ENCODE measurements around the gene ZNF385C.

The ZNF385C gene

DNA sequence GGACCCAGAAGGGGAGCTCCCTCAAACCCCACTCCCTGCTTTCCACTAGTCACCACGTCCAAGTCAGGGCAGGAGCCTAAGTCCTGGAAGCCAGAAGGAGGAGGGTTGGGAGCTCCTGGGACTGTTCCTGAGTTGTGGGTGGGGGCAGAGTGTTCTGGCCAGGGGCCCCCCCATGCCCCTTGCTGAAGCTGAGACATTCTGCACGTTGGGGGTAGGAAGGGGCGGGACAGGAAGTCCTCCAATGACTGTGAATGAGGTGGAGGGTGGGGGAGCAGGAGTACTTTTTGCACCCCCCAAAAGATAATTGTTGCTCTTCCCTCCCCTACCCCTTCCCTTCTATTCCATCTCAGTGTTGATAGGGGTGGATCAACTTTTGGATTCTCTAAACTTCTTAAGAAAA lies 26.5 kb downstream of the ZNF385C start:
- DNase-seq (ENCODE audit: low read depth), result no peak
- TF ChIP-seq, protein P1, sequence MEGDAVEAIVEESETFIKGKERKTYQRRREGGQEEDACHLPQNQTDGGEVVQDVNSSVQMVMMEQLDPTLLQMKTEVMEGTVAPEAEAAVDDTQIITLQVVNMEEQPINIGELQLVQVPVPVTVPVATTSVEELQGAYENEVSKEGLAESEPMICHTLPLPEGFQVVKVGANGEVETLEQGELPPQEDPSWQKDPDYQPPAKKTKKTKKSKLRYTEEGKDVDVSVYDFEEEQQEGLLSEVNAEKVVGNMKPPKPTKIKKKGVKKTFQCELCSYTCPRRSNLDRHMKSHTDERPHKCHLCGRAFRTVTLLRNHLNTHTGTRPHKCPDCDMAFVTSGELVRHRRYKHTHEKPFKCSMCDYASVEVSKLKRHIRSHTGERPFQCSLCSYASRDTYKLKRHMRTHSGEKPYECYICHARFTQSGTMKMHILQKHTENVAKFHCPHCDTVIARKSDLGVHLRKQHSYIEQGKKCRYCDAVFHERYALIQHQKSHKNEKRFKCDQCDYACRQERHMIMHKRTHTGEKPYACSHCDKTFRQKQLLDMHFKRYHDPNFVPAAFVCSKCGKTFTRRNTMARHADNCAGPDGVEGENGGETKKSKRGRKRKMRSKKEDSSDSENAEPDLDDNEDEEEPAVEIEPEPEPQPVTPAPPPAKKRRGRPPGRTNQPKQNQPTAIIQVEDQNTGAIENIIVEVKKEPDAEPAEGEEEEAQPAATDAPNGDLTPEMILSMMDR (conservative IDR thresholded peaks at IDR 0.05; ENCODE audit: low read depth, low read length), result no peak
- no peak overlapping the region for H3K4me3 ChIP-seq (ENCODE audit: low read depth, low read length)

DNA sequence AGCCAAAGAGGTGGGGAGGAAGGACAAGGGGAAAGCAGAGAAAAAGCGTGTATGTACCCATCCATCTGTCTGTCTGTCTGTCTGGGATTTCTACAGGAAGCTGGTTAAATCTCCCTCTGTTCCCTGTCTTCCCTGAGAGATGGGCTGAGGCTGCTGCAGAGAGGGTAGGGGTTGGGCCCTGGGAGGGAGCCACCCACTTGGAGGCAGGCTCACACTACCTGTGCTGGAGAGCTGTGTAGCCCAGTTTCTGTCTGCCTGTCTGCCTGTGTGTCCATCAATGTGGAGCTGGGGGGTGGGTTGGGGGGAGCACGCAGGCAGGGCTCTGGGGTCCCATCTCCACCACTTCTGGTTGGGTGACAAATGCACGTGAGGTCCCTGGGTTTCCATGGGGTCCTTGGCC lies 29.3 kb downstream of the ZNF385C start:
- no peak overlapping the region for H3K4me3 ChIP-seq (ENCODE audit: low read depth, low read length)
- TF ChIP-seq, protein P1 (conservative IDR thresholded peaks at IDR 0.05; ENCODE audit: low read depth, low read length), result no peak
- DNase-seq (ENCODE audit: low read depth), result no peak

DNA sequence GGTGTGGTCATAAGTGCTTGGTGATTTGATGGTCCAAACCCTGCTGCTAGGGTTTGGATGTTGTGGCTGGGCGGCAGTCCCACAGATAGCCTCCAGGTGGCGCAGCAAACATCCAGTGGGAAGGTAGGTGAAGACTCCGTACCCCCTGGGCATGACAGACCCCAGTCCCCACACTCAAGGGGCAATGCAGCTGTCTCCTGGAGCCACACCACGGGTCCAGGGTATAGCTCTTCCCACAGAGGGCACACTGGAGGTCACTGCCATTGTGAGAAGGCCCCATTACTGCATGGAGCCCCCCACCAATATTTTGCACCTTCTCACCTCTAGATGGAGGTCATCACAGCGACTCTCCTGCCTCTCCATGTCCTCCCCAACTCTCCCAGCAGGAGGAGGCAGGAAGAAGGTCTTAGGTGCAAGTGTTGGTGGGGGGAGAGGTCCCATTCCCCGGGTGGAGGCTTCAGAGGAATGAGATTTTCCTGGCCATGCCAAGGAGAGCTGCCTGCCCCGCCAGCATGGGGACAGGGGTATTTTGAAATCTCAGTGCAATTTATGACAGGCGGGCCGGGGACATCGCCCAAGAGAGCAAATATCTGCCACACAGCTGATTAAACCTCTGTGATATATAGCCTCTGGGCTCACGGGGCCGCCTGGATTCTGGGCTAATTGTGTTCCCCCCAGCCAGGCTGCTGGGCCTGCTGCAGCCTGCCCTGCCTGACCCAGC lies 30.7 kb downstream of the ZNF385C start:
- TF ChIP-seq, protein P1 (conservative IDR thresholded peaks at IDR 0.05; ENCODE audit: low read depth, low read length), result peak; percentile 92
- DNase-seq (ENCODE audit: low read depth), result peak; percentile 47
- H3K4me3 ChIP-seq (ENCODE audit: low read depth, low read length), result no peak overlapping the region

DNA sequence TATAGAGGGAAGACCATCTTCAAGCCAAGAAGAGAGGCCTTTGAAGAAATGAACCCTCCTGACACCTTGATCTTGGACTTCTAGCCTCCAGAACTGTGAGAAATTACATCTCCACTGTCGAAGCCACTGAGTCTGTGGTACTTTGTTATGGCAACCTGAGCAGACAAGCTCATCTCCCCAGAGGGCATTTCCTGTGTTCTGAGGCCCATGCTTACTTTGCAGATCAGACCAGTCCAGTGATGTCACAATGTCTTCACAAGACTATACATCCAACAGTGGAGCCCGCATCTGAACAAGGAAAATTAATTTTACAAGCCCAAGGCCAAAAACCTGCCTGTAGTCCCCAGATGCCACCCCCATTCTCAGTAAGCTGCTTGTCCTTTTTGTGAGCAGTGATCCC lies 33.1 kb downstream of the ZNF385C start:
- TF ChIP-seq, protein P1 (conservative IDR thresholded peaks at IDR 0.05; ENCODE audit: low read depth, low read length), result no peak
- H3K4me3 ChIP-seq (ENCODE audit: low read depth, low read length), result no peak overlapping the region
- peak; percentile 33 for DNase-seq (ENCODE audit: low read depth)

DNA sequence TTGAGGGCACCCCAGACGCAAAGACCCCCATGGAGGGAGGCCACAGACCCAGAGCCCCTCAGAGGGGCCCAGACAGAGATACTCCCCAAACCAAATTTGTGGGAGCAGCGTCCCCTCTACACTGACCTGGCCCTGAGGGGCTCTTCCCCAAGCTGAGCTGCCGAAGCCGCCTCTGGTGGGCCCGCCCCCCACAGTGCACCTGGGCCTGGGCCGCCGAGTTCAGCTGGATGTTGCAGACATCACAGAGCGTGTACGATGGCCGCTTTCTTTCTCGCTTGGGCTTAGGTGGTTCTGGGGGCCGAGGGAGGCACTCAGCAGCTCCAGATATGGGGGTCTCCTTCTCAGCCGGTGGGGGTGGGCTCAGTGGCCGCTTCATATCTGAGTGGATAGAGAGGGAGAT lies 35.6 kb downstream of the ZNF385C start:
- no peak overlapping the region for H3K4me3 ChIP-seq (ENCODE audit: low read depth, low read length)
- DNase-seq (ENCODE audit: low read depth), result no peak
- TF ChIP-seq, protein P1 (conservative IDR thresholded peaks at IDR 0.05; ENCODE audit: low read depth, low read length), result no peak

DNA sequence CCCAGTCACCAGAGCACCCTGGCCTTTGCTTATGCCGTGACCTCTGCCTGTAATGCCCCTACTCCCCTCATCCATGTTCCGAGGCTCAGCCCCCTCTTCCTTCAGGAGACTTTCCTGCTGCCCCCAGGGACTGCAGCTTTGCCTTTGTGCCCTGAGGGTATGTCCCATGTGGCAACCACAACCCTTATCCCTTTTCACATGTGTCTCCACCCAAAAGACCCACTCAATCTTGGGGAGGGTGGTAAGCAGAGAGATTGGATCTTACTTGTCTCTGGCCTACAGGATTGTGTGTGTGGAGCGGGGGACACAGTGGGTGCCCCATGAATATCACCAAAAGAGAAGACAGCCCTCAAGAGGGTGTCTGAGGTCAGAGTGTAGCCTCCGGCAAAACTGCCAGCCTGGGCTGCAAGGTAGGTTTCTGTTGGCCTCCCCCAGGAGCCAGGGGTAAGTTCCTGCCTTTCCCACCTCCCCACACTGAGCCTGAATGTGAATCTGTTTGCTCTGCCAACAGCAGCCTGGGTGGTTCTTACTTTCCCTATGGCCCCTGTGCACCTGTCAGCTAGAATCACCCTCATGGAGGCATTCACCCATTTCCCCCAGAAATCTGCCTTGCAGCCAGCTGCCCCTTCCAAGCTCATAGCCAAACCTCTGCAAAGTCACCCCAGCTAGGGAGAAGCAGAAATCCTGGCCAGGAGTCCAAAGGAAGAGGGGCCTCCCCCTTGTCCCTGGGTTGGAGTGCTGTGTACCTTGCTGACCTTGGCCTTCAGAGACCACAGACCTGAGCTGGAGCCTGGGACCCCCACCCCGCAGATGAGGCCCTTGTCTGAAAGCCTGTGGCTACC lies 36.4 kb downstream of the ZNF385C start:
- H3K4me3 ChIP-seq (ENCODE audit: low read depth, low read length), result no peak overlapping the region
- TF ChIP-seq, protein P1 (conservative IDR thresholded peaks at IDR 0.05; ENCODE audit: low read depth, low read length), result no peak
- DNase-seq (ENCODE audit: low read depth), result no peak

Data from choroid plexus epithelial cell (primary cell).